ENCODE measurements around the gene ZNF281.

ZNF281 gene

DNA sequence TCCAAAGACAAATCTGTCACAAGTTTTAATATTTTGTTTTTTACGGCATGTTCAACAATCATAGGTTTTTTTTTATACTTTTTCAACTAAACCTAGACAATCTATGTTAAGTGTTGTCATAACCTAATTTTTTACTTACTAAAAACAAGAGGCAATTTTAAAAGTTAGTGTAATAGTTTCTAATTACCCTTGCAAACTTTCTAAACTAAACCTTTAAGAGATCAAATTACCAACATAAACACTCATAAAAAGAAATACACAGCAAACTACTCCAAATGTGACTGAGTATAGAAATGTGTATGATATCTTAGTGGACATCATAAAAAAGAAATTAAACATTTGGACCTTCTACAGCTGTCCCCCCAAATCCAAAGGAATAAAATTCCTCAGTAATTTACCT lies 10.0 kb downstream of the ZNF281 start:
- no peak for DNase-seq (ENCODE audit: low read depth, low spot score)
- TF ChIP-seq, protein P1, sequence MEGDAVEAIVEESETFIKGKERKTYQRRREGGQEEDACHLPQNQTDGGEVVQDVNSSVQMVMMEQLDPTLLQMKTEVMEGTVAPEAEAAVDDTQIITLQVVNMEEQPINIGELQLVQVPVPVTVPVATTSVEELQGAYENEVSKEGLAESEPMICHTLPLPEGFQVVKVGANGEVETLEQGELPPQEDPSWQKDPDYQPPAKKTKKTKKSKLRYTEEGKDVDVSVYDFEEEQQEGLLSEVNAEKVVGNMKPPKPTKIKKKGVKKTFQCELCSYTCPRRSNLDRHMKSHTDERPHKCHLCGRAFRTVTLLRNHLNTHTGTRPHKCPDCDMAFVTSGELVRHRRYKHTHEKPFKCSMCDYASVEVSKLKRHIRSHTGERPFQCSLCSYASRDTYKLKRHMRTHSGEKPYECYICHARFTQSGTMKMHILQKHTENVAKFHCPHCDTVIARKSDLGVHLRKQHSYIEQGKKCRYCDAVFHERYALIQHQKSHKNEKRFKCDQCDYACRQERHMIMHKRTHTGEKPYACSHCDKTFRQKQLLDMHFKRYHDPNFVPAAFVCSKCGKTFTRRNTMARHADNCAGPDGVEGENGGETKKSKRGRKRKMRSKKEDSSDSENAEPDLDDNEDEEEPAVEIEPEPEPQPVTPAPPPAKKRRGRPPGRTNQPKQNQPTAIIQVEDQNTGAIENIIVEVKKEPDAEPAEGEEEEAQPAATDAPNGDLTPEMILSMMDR (IDR thresholded peaks at IDR 0.05; ENCODE audit: low read depth, low read length) = no peak
- in situ Hi-C loops (cut with HindIII; ENCODE audit: low sequenced_read_pairs) = no loop called here
- H3K4me3 ChIP-seq (ENCODE audit: low read depth, low read length) = no peak overlapping the region

DNA sequence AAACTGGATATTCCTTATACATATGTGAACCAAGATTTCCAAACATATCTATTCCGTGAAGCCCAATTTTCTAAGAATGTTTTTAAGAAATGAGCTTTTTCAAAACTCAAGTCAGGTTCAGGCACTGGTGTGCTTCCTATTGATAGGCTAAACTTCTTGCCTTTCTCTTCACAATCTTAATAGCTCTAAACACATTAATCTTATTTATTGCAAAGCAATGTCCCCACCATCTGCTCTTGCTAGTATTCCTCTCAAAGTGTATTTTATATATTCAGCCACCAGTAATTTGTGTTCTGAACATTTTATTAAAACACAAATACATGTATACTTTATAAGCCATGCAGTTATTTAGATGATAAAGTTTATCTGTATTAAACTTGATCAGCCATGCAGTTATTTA lies 11.5 kb downstream of the ZNF281 start:
- TF ChIP-seq, protein P1 (IDR thresholded peaks at IDR 0.05; ENCODE audit: low read depth, low read length) = no peak
- in situ Hi-C loops (cut with HindIII; ENCODE audit: low sequenced_read_pairs) = no loop called here
- H3K4me3 ChIP-seq (ENCODE audit: low read depth, low read length) = no peak overlapping the region
- DNase-seq (ENCODE audit: low read depth, low spot score) = no peak

DNA sequence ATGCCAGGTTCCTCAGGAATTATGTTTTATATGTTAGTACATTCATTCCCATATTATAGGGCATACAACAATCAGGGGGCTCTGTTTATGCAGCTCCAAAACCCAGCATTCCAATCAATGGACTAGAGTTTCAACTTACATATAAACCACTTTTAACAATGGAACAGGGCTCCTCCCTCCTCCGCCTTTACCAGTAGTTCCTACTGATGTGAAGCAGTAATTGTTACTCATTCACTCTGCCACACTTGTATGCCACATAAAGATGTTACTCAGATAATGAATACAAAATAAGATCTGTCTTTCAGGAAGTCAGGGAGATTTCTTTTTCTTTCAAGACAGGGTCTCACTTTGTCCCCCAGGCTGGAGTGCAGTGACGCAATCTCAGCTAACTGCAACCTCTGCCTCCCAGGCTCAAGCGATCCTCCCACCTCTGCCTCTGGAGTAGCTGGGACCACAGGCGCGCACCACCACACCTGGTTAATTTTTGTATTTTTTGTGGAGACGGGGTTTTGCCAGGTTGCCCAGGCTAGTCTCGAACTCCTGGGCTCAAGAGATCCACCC lies 17.1 kb downstream of the ZNF281 start:
- in situ Hi-C loops (cut with HindIII; ENCODE audit: low sequenced_read_pairs) = no loop called here
- no peak for DNase-seq (ENCODE audit: low read depth, low spot score)
- no peak overlapping the region for H3K4me3 ChIP-seq (ENCODE audit: low read depth, low read length)
- TF ChIP-seq, protein P1 (IDR thresholded peaks at IDR 0.05; ENCODE audit: low read depth, low read length) = no peak

DNA sequence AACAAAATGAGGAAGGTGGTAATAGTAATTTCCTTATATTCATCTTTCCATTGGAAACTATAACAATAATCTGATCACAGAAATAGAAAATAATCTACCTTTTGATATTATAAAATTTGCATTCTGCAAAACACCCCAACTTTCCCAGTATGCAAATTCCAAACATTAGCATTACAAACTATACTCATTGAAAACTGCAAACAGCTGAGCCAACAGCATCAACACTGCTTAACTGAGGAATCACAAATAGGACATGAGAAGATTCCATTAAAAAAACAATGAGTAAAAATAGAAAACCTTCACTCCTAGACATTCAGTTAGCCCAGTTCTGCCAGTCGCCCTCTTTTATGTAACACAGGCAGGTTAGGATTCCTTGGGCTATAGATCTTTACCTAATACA lies 18.1 kb downstream of the ZNF281 start:
- TF ChIP-seq, protein P1 (IDR thresholded peaks at IDR 0.05; ENCODE audit: low read depth, low read length) = no peak
- no peak overlapping the region for H3K4me3 ChIP-seq (ENCODE audit: low read depth, low read length)
- DNase-seq (ENCODE audit: low read depth, low spot score) = no peak
- in situ Hi-C loops (cut with HindIII; ENCODE audit: low sequenced_read_pairs) = no loop called here

DNA sequence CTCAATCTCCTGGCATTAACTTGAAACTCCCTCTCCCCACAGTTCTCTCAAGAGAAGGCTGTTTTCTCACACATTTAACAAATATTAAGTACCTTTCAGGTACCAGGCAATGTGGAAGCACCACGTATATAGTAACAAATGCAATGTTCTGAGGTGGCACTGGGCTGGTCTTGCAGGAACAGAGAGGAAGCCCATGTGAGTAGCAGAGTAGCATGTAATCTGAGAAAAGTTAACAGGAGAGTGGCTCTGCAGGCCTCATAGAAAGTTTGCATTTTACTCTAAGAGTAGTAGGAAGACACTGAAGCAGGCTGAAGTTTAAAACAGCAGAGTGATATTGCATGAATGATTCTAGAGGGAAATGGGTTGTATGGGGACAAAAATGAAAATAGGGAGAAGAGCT lies 21.0 kb downstream of the ZNF281 start:
- TF ChIP-seq, protein P1 (IDR thresholded peaks at IDR 0.05; ENCODE audit: low read depth, low read length) = no peak
- DNase-seq (ENCODE audit: low read depth, low spot score) = no peak
- no peak overlapping the region for H3K4me3 ChIP-seq (ENCODE audit: low read depth, low read length)
- in situ Hi-C loops (cut with HindIII; ENCODE audit: low sequenced_read_pairs) = no loop called here

DNA sequence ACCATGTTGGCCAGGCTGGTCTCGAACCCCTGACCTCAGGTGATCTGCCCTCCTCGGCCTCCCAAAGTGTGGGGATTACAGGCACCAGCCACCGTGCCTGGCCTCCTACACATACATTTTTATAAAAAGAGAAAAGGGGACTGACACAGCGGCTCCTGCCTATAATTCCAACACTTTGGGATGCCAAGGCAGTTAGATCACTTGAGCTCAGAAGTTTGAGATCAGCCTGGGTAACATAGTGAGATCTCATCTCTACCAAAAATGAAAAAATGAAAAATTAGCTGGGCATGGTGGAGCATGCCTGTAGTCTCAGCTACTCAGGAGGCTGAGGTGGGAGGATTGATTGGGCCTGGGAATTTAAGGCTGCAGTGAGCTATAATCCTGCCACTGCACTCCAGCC lies 23.4 kb downstream of the ZNF281 start:
- TF ChIP-seq, protein P1 (IDR thresholded peaks at IDR 0.05; ENCODE audit: low read depth, low read length) = no peak

More for the DNA sequence above, 23.4 kb downstream of the ZNF281 start:
- no peak overlapping the region for H3K4me3 ChIP-seq (ENCODE audit: low read depth, low read length)
- no peak for DNase-seq (ENCODE audit: low read depth, low spot score)
- in situ Hi-C loops (cut with HindIII; ENCODE audit: low sequenced_read_pairs) = no loop called here

All from astrocyte of the spinal cord (primary cell).